ENCODE data around the gene TMEM117.

DNA sequence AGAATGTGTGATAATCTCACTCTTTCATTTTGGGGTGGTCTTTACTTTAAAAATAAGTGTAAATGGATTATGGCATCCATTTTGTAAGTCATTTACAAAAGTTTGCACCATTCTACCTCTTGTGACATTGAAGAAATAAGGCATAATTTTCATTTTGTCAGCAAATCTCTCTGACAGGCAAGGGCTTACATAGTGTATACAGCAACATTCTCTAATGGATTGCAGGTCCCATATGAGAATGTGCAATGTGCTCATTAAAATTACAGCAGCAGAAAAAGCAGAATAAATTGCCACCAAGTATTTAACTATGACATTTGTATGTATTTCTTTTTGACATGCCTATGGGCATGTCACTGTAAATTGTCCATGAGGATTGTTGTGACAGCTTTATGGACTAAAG lies 223.6 kb downstream of the TMEM117 start:
- TF ChIP-seq, protein P1, sequence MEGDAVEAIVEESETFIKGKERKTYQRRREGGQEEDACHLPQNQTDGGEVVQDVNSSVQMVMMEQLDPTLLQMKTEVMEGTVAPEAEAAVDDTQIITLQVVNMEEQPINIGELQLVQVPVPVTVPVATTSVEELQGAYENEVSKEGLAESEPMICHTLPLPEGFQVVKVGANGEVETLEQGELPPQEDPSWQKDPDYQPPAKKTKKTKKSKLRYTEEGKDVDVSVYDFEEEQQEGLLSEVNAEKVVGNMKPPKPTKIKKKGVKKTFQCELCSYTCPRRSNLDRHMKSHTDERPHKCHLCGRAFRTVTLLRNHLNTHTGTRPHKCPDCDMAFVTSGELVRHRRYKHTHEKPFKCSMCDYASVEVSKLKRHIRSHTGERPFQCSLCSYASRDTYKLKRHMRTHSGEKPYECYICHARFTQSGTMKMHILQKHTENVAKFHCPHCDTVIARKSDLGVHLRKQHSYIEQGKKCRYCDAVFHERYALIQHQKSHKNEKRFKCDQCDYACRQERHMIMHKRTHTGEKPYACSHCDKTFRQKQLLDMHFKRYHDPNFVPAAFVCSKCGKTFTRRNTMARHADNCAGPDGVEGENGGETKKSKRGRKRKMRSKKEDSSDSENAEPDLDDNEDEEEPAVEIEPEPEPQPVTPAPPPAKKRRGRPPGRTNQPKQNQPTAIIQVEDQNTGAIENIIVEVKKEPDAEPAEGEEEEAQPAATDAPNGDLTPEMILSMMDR (IDR thresholded peaks at IDR 0.05; ENCODE audit: low read depth, low read length) = no peak
- no peak for TF ChIP-seq EZH2phosphoT487 (IDR thresholded peaks at IDR 0.05; ENCODE audit: low read depth)
